ENCODE measurements around the gene IRGM. TPM values are rescaled to one million over a fixed set of nuclear protein-coding genes. Genes with fewer than 3 reads are reported as not detected.
"Not testable (repeated sequence)": the region's sequence is repeated elsewhere in the genome, so short reads cannot be mapped to it uniquely, and the experiment has no call there.

The IRGM gene
- total RNA-seq, 1 donor from 2014 or later: not detected

DNA sequence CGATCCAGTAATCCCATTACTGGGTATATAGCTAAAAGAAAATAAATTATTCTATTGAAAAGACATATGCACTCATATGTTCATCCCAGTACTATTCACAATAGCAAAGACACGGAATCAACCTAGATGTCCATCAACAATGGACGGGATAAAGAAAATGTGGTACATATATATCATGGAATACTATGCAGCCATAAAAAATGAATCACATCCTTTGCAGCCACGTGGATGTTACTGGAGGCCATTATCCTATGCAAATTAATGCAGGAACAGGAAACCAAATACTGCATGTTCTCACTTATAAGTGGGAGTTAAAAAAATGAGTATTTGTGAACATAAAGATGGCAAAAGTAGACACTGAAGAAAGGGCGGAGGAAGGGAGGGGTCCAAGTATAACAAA lies 16.6 kb upstream of the IRGM start:
- no peaks in the 10 kb centered on the region for H4K20me1 ChIP-seq (ENCODE audit: low read depth)
- H3K4me2 ChIP-seq: no peak overlapping the region
- Mint-ChIP-seq H3K4me1 (no peaks in the 10 kb centered on the region), H3K27ac (no peak overlapping the region), H3K27me3 (ENCODE audit: insufficient read depth, low read depth) (peaks cover 2% of the 10 kb centered on the region), H3K4me3 (no peak overlapping the region), H3K36me3 (no peaks in the 10 kb centered on the region), H3K9me3 (peaks cover 15% of the 10 kb centered on the region)
- TF ChIP-seq EZH2 (IDR thresholded peaks at IDR 0.05) (no peak), CTCF (IDR thresholded peaks at IDR 0.05) (no peak), EZH2phosphoT487 (IDR thresholded peaks at IDR 0.05) (no peak)
- DNase-seq (ENCODE audit: low spot score): no peak
- H3K79me2 ChIP-seq (ENCODE audit: low read depth): no peaks in the 10 kb centered on the region
- H3K27me3 ChIP-seq: no peaks in the 10 kb centered on the region
- no peaks in the 10 kb centered on the region for H3K36me3 ChIP-seq
- H2AFZ ChIP-seq (replicated peaks): no peak overlapping the region
- no peak overlapping the region for H3K9ac ChIP-seq
- H3K27ac ChIP-seq: no peak overlapping the region
- no peaks in the 10 kb centered on the region for H3K4me1 ChIP-seq
- H3F3A ChIP-seq (ENCODE audit: low read depth): no peaks in the 10 kb centered on the region
- H3K9me3 ChIP-seq (ENCODE audit: low read depth): no peaks in the 10 kb centered on the region
- no peak overlapping the region for H3K4me3 ChIP-seq

GRCh38 chr5:150831821-150832220 lies 14.5 kb upstream of the IRGM start:
- not testable (repeated sequence) for H3K4me3 Mint-ChIP-seq; H2AFZ ChIP-seq (replicated peaks); H3K36me3 ChIP-seq; H3K9ac ChIP-seq; H3K27me3 ChIP-seq; DNase-seq (ENCODE audit: low spot score); H3K36me3 Mint-ChIP-seq; H3F3A ChIP-seq (ENCODE audit: low read depth); H3K27me3 Mint-ChIP-seq (ENCODE audit: insufficient read depth, low read depth); H3K4me1 Mint-ChIP-seq; H3K4me3 ChIP-seq; H3K79me2 ChIP-seq (ENCODE audit: low read depth); H3K4me1 ChIP-seq; H3K4me2 ChIP-seq; H3K27ac Mint-ChIP-seq; H3K27ac ChIP-seq; H4K20me1 ChIP-seq (ENCODE audit: low read depth); H3K9me3 ChIP-seq (ENCODE audit: low read depth)
- H3K9me3 Mint-ChIP-seq: peaks cover 15% of the 10 kb centered on the region

DNA sequence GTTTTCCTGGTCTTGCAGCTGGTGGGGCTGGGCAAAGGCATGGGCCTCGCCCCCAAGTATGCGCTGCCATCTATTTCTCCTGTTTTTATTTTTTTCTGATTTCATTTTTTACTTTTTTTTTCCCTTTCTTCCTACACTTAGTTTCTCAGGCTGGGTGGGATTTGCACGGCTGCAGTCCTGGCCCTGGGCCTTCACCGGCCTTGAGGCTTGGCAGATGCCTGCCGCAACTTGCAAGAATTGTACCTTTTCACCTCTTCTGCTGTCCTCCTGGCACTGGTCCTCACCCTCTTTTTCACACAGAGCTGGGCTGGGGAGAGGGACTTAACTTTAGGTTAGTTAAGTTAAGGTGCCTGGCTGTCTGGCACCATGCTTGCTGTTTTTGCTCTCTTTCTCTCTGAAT lies 10.3 kb upstream of the IRGM start:
- Histone ChIP-seq H4K20me1 (ENCODE audit: low read depth) (no peaks in the 10 kb centered on the region), H3F3A (ENCODE audit: low read depth) (no peaks in the 10 kb centered on the region), H3K79me2 (ENCODE audit: low read depth) (no peaks in the 10 kb centered on the region), H3K4me3 (no peak overlapping the region), H3K4me1 (peaks cover 7% of the 10 kb centered on the region), H3K9me3 (ENCODE audit: low read depth) (no peaks in the 10 kb centered on the region), H3K27me3 (no peaks in the 10 kb centered on the region), H3K9ac (no peak overlapping the region), H2AFZ (replicated peaks) (peak overlapping the region; percentile 85), H3K4me2 (no peak overlapping the region), H3K27ac (no peak overlapping the region), H3K36me3 (no peaks in the 10 kb centered on the region)
- DNase-seq (ENCODE audit: low spot score): no peak
- H3K27me3 Mint-ChIP-seq (ENCODE audit: insufficient read depth, low read depth): peaks cover 2% of the 10 kb centered on the region
- H3K27ac Mint-ChIP-seq: no peak overlapping the region
- H3K4me1 Mint-ChIP-seq: no peaks in the 10 kb centered on the region
- H3K9me3 Mint-ChIP-seq: peaks cover 5% of the 10 kb centered on the region
- H3K4me3 Mint-ChIP-seq: no peak overlapping the region
- TF ChIP-seq EZH2 (IDR thresholded peaks at IDR 0.05) (no peak), EZH2phosphoT487 (IDR thresholded peaks at IDR 0.05) (no peak), CTCF (IDR thresholded peaks at IDR 0.05) (no peak)
- H3K36me3 Mint-ChIP-seq: no peaks in the 10 kb centered on the region

- Histone ChIP-seq H3K4me3 (no peak overlapping the region), H3K4me2 (peak overlapping the region; percentile 11)
Measured at GRCh38 chr5:150836703-150837102, 9.6 kb upstream of the IRGM start.

DNA sequence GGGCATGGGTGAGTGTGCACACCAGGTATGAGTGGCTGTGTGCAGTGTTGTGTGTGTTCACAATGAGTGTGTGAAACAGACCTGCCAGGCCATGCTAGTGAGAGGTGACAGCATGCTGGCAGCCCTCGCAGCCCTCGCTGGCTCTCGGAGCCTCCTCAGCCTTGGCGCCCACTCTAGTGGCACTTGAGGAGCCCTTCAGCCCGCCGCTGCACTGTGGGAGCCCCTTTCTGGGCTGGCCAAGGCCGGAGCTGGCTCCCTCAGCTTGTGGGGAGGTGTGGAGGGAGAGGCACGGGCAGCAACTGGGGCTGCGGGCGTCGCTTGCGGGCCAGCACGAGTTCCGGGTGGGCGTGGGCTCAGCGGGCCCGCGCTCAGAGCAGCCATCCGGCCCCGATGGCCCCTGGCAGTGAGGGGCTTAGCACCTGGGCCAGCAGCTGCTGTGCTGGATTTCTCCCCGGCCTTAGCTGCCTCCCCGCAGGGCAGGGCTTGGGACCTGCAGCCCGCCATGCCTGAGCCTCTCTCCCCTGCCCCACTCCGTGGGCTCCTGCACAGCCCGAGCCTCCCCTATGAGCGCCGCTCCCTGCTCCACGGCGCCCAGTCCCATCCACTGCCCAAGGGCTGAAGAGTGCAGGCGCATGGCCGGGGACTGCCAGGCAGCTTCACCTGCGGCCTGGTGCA lies 999 bp upstream of the IRGM start:
- not testable (repeated sequence) for H3K9me3 Mint-ChIP-seq; DNase-seq (ENCODE audit: low spot score); H2AFZ ChIP-seq (replicated peaks); H3K27me3 Mint-ChIP-seq (ENCODE audit: insufficient read depth, low read depth); H3K27me3 ChIP-seq; H3K4me1 ChIP-seq; H3K79me2 ChIP-seq (ENCODE audit: low read depth); H3K9ac ChIP-seq; H3K36me3 Mint-ChIP-seq; H3K36me3 ChIP-seq; H3K4me3 Mint-ChIP-seq; H3K4me2 ChIP-seq; H3K4me1 Mint-ChIP-seq; H3F3A ChIP-seq (ENCODE audit: low read depth); H3K9me3 ChIP-seq (ENCODE audit: low read depth); H3K4me3 ChIP-seq; H3K27ac ChIP-seq; H3K27ac Mint-ChIP-seq; H4K20me1 ChIP-seq (ENCODE audit: low read depth)

More at GRCh38 chr5:150836703-150837102, 9.6 kb upstream of the IRGM start:
- no peaks in the 10 kb centered on the region for H3K36me3 ChIP-seq
- peaks cover 5% of the 10 kb centered on the region for H3K9me3 Mint-ChIP-seq
- H3K36me3 Mint-ChIP-seq: no peaks in the 10 kb centered on the region
- DNase-seq (ENCODE audit: low spot score): peak; percentile 72
- H3K79me2 ChIP-seq (ENCODE audit: low read depth): no peaks in the 10 kb centered on the region
- H3F3A ChIP-seq (ENCODE audit: low read depth): no peaks in the 10 kb centered on the region
- H3K27ac ChIP-seq: no peak overlapping the region
- no peaks in the 10 kb centered on the region for H3K4me1 Mint-ChIP-seq
- no peak overlapping the region for H3K9ac ChIP-seq
- no peaks in the 10 kb centered on the region for H4K20me1 ChIP-seq (ENCODE audit: low read depth)
- TF ChIP-seq EZH2 (IDR thresholded peaks at IDR 0.05): no peak
- no peak for TF ChIP-seq EZH2phosphoT487 (IDR thresholded peaks at IDR 0.05)
- no peak for TF ChIP-seq CTCF (IDR thresholded peaks at IDR 0.05)
- no peak overlapping the region for H3K4me3 Mint-ChIP-seq
- peaks cover 7% of the 10 kb centered on the region for H3K4me1 ChIP-seq
- H3K9me3 ChIP-seq (ENCODE audit: low read depth): no peaks in the 10 kb centered on the region
- H2AFZ ChIP-seq (replicated peaks): peak overlapping the region; percentile 73
- no peak overlapping the region for H3K27ac Mint-ChIP-seq
- peaks cover 4% of the 10 kb centered on the region for H3K27me3 Mint-ChIP-seq (ENCODE audit: insufficient read depth, low read depth)
- H3K27me3 ChIP-seq: no peaks in the 10 kb centered on the region
